NCI-H1048 (cell line): ENCODE measurements around the gene RABL6.
"Not testable (repeated sequence)": the region's sequence is repeated elsewhere in the genome, so short reads cannot be mapped to it uniquely, and the experiment has no call there.

Source experiments
- DNase-seq: peaks from one replicate; lab custom pipeline; 2025; lab: John Stamatoyannopoulos, UW

Gene RABL6

DNA sequence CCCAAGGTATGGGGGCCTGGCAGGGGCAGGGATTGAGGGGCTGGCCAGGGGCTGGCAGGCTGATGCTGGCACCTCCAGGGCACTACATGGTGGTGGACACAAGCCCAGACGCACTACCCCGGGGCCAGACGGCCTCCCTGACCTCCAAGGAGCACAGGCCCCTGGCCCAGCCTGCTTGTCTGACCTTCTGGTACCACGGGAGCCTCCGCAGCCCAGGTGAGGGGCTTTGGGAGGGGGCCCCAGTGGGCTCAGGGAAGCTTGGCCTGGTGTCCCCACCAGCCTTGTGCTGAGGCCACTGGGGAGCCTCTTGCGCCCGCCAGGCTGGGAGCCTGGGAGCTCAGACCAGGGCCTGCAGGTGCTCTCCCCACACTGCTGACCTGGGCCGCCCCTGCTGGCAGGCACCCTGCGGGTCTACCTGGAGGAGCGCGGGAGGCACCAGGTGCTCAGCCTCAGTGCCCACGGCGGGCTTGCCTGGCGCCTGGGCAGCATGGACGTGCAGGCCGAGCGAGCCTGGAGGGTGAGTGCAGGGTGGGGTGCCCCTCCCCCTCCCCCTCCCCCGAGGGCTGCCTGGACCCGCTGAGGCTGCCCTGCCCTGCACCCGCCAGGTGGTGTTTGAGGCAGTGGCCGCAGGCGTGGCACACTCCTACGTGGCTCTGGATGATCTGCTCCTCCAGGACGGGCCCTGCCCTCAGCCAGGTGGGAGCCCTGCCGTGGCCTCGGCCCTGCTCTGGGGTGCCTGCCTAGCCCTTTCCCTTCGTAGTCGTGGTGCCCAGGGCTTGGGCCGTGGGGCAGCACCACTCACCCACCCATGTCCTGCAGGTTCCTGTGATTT is 50.0 kb downstream of the RABL6 start:
- DNase-seq, result no peak

DNA sequence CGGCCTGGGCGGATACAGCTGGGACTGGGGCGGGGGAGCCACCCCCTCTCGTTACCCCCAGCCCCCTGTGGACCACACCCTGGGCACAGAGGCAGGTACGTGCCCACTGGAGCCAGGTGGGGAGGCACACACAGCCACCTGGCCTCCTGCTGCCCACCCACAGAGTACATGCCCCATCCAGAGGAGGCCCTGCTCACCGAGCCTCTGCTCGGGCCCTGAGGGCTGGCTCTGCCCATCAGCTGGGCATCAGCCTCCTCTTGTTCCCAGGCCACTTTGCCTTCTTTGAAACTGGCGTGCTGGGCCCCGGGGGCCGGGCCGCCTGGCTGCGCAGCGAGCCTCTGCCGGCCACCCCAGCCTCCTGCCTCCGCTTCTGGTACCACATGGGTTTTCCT is 50.7 kb downstream of the RABL6 start:
- no peak for DNase-seq

DNA sequence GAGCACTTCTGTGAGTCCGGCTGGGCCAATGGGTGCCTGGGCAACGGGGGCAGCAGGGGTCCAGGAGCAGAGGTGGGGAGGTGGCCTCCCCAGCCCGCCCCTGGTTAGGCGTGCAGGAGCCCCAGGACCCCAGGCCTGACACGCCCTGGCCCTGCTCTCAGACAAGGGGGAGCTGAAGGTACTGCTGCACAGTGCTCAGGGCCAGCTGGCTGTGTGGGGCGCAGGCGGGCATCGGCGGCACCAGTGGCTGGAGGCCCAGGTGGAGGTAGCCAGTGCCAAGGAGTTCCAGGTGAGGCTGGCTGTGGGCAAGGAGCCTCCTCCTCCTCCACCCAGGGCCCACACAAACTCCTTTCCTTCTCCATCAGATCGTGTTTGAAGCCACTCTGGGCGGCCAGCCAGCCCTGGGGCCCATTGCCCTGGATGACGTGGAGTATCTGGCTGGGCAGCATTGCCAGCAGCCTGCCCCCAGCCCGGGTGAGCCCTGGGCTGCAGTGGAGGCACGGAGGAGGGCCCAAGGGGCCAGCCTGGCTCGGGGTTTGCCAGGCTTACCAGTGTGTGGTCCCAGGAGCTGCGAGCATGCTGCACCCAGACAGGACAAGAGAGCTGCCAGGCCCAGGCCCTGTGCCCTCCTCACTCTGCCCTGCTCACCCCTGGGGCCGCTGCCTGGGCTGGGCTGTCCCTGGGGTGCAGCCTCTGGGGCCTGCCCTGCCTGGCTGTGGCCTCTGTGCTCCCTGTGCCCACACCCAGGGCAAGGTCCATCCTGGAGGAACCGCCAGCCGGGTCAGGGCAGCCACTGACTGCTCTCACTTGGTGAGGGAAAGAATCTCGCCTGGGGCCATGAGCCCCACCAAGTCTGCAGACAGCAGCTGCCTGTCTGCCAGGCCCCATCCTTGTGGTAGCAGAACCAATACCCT is 51.4 kb downstream of the RABL6 start:
- DNase-seq, result no peak

DNA sequence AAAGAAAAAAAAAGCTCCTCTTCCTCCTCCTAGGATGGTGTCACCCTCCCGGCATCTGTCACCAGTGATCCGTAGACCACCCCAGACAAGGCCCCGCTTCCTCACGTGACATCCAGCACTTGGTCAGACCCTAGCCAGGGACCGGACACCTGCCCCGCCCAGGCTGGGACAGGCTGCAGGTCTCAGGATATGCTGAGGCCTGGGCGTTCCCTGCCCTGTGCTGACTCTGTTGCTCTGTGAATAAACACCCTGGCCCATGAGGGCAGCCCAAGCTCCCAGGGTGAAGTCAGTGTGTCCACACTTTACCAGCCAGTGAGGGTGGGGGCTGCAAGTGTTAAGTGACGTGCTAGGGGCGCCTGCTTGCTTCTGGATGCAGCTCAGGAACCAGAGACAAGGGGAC is 52.8 kb downstream of the RABL6 start:
- DNase-seq, result no peak

DNA sequence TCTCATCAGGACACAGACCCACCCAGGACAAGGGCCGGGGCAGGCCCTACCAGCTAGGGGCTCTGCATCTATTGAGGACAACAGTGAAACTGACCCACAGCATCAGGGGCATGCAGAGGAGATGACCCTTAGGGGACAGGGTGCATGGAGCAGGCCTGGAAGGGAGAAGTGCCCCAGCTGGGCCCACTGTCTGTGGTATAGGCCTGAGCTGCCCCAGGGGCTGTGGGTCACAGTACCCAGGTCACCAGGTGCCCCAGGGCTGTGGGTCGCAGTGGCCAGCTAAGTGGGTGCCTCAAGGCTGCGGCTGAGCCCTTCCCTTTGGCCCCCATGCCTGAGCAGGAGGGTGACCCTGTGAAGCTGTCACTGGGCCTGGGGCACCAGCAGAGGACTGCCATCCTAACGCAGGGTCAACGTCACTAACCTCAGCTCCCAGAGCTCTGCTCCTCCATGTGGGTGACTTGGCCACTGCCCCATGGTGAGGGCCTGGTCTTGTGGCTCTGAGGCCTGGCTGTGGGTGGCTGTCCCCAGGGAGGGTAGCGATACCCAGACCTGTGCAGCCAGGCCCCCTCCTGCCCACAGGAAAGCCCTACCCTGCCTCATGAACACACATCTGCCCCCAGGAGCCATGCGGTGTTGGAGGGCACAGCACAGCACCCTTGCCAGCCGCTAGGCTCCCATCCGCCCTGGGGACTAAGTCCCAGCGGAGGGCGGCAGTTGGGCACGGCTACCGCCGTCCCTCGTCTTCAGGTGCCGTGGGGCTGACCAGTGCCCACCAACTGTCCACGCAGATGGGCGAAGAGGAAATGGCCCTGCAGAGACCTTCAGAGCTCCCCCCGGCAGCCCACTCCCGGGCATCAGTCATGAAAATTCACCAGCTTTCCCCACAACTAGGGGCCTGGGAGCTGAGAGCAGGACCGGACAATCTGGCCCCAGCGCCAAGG is 53.5 kb downstream of the RABL6 start:
- DNase-seq, result no peak

DNA sequence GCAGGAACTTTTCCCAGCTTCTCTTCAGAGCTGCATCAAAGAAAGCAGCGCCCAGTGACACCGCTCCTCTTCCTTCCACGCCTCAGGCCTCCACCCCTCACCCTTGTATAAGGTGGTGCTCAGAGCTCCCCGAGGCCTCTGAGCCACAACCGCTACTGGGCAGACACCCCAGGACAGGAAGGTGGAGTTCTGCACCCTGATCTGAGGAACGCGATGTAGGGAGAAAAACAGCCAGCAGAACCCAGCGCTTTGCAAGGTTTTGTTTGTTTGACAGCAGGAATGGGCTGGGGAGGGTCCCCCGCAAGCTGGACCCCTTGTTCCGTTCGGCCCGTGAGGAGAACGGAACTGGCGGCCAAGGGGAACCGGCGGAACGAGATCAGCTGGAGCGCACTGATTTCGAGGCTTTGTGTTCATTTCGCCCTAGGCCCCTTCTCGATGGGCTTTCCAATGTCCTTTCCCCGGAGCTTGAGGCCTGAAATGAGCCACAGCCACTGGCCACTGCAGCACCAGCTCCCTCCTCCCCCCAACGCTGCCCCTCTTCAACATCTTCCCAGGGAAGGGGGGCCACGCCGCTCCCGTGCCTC is 54.2 kb downstream of the RABL6 start:
- no peak for DNase-seq

DNA sequence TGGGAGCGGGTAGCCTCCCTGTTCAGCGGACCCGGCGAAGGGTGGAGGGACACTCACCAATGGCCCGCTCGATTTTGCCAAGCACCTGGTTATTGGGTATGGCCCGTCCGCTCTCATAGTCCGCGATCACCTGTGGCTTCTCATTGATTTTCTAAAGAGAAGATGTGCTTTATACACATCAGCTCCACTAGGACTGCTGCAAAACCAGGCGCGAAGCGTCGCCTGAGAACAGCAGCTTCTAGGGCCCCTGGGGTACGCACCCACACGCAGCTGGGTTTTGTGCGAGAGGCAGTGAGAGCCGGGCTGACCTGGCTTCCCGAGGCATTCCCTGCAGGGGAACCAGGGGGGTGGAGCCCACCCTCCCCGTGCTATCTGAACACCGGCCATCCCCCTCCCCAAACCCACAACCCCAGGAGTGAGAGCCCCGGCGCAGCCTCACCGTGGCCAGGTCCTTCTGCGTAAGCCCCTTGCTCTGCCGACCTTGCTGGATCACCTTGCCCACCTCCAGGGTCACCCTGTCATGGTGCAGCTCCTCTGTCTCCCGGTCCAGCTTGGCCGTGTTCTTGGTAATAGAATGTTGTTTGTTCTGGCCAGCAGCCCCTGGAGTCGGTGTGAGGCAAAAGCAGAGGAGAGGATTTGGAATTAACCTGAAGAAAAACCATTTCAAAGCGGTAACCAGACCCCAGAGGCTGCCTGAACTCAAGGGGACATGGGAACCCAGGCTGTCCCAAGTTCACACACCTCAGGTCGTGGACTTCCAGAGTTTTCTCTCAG is 55.3 kb downstream of the RABL6 start:
- no peak for DNase-seq

DNA sequence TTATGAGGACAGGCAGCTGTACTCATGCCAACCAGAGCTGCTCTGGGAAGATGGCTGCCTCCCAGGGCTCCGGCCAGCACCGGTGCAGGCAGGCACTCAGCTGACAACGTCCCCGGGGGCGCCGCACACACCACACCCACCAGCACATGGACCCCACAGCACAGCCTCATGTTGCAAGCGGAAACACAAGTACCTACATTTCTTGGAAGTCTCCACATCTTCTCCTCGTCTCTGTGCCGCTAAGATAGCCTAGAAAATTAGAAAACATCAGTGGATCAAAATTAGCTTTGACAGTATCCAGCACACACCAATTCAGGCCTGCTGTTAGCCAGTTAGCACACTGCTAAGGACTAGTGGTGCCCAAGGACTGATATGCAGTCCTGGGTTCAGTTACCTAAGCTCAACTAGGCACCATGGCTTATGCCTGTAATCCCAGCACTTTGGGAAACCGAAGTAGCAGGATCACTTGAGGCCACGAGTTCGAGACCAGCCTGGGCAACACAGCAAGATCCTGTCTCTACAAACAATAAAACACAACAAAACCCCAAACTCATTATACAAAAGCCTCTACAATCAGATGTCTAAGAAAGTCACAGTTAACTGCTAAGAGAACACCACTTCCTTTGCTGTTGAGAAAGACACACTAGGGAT is 56.0 kb downstream of the RABL6 start:
- DNase-seq, result no peak

DNA sequence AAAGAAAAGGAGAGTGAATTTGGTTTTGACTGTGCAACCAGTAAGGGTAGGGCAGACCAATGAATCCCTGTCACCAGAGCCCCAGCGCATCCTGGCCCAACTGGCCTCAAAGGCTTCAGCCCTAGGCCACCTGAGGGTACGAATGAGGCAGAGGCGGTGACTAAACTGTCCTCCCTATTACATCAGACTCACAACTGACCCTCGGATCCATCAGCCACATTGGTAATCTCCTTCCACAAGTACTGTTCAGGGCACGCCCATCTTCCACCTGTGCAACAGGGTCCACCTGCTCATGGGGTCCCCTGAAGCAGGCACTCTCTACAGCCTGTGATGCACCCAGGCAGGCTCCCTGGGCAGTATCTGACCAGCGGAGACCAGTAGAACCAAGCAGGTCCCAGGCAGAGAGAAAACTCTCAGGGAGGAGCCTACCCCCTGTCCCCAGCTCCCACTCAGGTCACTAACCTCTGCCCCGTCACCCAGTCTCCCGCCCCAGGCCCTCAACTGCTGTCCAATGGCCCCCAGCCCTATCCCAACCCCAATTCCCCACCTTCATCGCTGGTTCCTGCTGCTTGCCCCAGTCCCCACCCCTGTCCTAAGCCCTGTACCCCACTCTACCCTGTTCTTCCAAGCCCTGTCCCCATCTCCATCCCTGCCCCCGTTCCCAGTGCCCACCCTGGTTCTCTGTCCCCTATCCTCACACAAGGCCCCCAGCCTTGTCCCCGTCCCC is 57.5 kb downstream of the RABL6 start:
- no peak for DNase-seq

DNA sequence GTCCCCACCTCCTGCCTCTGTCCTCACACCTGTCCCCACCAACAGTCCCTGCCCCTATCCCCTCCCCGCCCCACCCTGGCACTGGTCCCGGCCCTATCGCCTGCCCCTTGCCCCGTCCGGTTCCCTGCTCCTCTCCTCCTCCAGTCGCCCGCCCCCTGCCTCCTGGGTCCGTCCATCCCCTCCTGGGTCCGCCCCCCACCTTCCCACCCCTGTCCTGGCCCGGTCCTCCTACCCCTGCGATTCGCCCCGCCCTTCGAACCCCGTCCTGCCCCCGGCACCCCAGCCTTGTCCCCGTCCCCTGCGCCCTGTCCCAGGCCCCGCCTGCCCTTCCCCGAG is 58.0 kb downstream of the RABL6 start:
- DNase-seq, result no peak

DNA sequence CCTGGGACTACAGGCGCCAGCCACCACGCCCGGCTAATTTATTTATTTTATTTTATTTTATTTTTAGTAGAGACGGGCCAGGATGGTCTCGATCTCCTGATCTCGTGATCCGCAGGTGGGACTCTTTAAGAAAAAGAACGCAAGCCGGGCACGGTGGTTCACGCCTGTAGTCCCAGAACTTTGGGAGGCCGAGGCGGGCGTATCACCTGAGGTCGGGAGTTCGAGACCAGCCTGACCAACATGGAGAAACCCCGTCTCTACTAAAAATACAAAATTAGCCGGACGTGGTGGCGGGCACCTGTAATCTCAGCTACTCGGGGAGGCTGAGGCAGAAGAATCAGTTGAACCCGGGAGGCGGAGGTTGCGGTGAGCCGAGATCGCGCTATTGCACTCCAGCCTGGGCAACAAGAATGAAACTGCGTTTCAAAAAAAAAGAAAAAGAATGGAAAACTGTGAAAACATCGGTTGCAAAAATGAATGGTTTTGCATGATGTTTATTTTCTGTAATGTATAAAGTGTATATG is 59.2 kb downstream of the RABL6 start:
- DNase-seq, result not testable (repeated sequence)

DNA sequence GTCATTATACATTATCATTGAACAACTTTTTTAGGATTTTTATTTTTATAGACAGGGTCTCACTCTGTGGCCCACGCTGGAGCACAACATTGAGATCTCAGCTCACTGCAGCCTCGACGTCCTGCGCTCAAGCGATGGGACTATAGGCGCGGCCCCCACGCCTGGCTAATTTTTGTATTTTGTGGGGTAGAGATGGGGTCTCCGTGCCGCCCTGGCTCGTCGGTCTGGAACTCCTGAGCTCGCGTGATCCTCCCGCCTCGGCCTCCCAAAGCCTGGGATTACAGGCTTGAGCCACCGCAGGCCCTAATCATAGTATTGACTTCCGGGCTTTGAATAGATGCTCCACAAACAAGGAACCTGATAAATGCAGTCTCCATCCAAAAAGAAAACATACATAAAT is 59.7 kb downstream of the RABL6 start:
- no peak for DNase-seq

DNA sequence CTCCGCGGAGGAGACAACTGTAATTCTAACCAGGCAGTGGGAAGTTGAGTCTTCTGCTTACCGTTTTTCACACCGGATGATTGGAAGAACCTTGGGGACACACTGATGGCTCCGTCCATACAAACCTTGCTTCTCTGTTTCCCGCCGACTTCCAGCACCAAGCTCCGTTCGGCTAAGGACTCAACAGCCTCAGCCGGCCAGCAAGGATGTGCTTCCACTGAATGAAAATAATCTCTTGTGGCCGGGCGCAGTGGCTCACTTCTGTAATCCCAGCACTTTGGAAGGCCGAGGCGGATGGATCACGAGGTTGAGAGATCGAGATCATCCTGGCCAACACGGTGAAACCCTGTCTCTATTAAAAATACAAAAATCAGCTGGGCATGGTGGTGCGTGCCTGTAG is 60.2 kb downstream of the RABL6 start:
- DNase-seq, result no peak

DNA sequence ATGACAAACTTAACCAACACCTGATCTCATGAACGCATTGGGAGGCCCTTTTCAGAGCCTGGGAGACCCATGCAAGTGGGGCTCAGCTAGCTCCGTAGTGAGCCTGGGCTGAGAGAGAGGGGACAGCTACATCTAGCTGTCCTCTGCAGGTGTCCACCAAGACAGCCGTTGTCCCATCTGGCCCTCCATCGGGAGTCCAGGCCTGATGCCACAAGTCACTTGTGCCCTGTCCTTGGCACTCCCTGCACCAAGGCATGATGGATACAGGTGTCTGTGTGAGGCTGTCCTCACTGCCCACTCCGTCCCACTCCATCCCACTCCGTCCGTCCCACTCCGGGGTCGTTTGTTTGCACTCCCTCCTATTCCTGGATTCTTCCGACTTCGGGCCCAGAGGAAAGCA is 60.9 kb downstream of the RABL6 start:
- no peak for DNase-seq

DNA sequence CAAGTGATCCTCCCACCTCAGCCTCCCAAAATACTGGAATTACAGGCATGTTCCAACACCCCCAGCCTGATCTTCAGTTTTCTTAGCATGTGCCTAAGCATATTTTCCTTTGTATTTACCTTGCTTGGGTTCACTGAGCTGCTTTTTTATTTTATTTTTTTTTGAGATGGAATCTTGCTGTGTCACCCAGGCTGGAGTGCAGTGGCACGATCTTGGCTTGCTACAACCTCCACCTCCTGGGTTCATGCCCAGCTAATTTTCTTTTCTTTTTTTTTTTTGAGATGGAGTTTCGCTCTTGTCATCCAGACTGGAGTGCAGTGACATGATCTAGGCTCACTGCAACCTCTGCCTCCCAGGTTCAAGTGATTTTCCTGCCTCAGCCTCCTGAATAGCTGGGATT is 61.9 kb downstream of the RABL6 start:
- not testable (repeated sequence) for DNase-seq

DNA sequence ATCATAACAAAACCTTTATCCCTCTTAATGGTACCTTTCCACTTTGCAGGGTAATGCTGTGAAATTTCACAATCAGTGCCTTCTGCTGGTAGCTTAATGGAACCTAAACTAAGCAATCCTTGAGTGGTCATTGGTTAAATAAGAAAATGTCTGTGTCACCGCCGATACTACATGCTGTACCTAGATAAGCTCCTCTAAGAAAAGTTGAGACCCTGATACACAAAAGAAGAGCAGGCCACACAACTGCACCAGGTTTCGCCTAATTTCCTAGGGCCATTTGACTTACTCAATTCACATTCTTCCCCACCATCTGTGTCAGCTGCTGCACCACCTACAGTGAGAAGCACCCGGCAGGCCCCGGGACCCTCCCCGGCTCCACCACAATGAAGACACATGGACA is 67.4 kb downstream of the RABL6 start:
- no peak for DNase-seq

DNA sequence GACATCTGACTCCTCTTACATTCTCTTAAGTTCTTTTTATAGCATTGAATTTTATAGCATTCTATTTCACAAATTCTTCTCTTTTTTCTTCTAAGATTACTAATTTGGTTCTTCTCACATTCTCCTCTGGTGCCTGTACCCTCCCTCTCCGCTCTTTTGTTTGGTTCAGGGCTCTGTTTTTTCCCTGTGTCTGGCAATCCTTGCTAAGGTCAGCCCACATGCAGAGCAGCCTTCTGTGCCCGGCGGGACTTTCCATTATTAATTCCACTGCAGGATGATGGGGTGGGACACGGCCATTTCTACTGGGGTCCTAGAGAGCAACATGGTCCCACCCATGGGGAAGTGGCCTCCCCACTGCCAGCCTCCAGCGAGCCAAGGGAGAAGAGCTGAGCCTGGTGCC is 68.7 kb downstream of the RABL6 start:
- DNase-seq, result no peak

DNA sequence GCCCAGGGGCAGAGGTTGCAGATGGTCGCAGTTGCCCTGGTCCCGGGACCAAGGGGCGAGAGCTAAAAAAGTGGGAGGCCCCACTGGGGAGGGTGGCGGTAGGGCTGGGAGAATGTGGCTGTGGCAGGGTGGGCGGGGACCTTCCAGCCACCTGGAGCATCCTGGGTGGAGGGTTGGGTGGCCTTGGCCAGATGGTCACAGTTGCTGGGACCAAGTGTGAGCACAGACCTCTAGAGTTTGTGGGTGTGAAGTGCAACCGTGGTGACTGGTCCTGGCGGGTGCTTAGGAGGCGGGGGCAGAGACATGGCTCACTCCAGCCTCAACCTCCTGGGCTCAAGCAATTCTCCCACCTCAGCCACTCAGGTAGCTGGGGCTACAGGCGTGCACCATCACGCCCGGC is 72.9 kb downstream of the RABL6 start:
- DNase-seq, result no peak

DNA sequence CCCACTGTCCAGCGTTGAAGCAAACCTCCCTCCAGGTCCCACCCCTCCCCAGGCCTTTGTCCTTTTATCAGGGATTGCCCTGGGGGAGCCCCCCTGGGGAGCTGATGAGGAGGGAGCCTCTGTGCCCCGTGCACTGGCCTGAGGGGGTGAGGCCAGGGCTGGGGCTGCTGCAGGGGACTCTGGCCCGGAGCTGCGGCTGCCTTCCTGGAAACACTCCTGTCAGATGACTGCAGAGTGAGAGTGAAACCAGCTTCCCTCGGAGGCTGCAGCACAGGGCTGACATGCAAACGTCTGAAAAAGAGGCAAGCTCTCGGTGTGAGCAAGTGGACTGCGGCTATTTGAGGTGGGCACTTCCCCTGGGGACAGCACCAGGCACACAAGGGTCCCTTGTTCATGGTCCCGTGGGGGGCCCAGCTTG is 74.0 kb downstream of the RABL6 start:
- no peak for DNase-seq
